ENCODE results near the gene ACTL6B. TPM values are rescaled to one million over a fixed set of nuclear protein-coding genes. Genes with fewer than 3 reads are reported as not detected.

Gene ACTL6B
- total and polyA plus RNA-seq, 2 of the 8 experiments (the other 6 are each of a cell fraction or from before 2014, with no cell fraction given): 2.1 to 4.5 TPM

DNA sequence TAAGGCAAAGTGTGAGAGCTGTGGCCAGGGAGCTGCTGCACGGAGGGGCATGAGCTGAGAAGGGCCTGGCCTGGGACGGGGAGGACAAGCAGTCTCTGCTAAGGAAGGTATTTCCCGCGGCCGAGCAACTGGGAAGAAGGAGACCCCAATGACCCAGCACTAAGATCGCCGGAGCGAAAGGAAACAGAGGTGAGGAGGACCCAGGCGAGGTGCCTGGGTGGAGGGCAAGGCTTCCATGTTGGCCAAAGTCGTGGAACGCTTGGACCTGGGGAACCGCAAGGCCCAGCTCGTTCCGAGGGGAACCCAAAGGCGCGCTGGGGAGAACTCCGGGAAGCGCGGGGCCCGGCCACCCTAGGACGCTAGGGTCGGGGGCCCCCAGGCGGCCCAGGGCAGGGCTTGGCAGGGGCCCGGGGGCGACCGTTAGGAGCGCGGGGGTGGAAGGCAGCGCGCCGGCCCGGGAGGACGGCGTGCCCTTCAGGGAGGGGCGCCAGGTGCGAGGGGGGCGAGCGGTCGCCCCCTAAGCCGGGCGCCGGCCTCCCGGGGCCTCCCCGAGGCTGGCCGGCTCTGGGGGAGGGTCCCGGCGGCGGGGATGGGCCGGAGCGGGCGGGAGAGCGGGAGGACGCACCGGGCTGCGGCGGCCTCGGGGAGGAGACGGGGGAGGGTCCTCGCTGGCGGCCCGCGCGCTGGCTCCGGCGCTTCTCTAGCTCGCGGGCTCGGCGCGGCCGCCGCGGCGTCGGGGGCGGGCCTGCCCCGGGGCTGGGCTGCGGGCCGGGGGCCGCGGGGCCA is 37.3 kb upstream of the ACTL6B start (continued):
- TF ChIP-seq, protein P1, sequence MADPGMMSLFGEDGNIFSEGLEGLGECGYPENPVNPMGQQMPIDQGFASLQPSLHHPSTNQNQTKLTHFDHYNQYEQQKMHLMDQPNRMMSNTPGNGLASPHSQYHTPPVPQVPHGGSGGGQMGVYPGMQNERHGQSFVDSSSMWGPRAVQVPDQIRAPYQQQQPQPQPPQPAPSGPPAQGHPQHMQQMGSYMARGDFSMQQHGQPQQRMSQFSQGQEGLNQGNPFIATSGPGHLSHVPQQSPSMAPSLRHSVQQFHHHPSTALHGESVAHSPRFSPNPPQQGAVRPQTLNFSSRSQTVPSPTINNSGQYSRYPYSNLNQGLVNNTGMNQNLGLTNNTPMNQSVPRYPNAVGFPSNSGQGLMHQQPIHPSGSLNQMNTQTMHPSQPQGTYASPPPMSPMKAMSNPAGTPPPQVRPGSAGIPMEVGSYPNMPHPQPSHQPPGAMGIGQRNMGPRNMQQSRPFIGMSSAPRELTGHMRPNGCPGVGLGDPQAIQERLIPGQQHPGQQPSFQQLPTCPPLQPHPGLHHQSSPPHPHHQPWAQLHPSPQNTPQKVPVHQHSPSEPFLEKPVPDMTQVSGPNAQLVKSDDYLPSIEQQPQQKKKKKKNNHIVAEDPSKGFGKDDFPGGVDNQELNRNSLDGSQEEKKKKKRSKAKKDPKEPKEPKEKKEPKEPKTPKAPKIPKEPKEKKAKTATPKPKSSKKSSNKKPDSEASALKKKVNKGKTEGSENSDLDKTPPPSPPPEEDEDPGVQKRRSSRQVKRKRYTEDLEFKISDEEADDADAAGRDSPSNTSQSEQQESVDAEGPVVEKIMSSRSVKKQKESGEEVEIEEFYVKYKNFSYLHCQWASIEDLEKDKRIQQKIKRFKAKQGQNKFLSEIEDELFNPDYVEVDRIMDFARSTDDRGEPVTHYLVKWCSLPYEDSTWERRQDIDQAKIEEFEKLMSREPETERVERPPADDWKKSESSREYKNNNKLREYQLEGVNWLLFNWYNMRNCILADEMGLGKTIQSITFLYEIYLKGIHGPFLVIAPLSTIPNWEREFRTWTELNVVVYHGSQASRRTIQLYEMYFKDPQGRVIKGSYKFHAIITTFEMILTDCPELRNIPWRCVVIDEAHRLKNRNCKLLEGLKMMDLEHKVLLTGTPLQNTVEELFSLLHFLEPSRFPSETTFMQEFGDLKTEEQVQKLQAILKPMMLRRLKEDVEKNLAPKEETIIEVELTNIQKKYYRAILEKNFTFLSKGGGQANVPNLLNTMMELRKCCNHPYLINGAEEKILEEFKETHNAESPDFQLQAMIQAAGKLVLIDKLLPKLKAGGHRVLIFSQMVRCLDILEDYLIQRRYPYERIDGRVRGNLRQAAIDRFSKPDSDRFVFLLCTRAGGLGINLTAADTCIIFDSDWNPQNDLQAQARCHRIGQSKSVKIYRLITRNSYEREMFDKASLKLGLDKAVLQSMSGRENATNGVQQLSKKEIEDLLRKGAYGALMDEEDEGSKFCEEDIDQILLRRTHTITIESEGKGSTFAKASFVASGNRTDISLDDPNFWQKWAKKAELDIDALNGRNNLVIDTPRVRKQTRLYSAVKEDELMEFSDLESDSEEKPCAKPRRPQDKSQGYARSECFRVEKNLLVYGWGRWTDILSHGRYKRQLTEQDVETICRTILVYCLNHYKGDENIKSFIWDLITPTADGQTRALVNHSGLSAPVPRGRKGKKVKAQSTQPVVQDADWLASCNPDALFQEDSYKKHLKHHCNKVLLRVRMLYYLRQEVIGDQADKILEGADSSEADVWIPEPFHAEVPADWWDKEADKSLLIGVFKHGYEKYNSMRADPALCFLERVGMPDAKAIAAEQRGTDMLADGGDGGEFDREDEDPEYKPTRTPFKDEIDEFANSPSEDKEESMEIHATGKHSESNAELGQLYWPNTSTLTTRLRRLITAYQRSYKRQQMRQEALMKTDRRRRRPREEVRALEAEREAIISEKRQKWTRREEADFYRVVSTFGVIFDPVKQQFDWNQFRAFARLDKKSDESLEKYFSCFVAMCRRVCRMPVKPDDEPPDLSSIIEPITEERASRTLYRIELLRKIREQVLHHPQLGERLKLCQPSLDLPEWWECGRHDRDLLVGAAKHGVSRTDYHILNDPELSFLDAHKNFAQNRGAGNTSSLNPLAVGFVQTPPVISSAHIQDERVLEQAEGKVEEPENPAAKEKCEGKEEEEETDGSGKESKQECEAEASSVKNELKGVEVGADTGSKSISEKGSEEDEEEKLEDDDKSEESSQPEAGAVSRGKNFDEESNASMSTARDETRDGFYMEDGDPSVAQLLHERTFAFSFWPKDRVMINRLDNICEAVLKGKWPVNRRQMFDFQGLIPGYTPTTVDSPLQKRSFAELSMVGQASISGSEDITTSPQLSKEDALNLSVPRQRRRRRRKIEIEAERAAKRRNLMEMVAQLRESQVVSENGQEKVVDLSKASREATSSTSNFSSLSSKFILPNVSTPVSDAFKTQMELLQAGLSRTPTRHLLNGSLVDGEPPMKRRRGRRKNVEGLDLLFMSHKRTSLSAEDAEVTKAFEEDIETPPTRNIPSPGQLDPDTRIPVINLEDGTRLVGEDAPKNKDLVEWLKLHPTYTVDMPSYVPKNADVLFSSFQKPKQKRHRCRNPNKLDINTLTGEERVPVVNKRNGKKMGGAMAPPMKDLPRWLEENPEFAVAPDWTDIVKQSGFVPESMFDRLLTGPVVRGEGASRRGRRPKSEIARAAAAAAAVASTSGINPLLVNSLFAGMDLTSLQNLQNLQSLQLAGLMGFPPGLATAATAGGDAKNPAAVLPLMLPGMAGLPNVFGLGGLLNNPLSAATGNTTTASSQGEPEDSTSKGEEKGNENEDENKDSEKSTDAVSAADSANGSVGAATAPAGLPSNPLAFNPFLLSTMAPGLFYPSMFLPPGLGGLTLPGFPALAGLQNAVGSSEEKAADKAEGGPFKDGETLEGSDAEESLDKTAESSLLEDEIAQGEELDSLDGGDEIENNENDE (IDR thresholded peaks at IDR 0.05; ENCODE audit: insufficient replicate concordance, low read length): no peak
- TF ChIP-seq BACH1 (IDR thresholded peaks at IDR 0.05; ENCODE audit: low read length): no peak
- TF ChIP-seq SP1 (IDR thresholded peaks at IDR 0.05; ENCODE audit: low read depth, low read length): no peak
- TF ChIP-seq, protein P2, sequence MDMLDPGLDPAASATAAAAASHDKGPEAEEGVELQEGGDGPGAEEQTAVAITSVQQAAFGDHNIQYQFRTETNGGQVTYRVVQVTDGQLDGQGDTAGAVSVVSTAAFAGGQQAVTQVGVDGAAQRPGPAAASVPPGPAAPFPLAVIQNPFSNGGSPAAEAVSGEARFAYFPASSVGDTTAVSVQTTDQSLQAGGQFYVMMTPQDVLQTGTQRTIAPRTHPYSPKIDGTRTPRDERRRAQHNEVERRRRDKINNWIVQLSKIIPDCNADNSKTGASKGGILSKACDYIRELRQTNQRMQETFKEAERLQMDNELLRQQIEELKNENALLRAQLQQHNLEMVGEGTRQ (IDR thresholded peaks at IDR 0.05; ENCODE audit: low read length): no peak
- TF ChIP-seq YY1 (IDR thresholded peaks at IDR 0.05; ENCODE audit: low read depth, low read length): no peak
- no peak for TF ChIP-seq JUND (IDR thresholded peaks at IDR 0.05; ENCODE audit: low read length)
- TF ChIP-seq EGR1 (IDR thresholded peaks at IDR 0.05; ENCODE audit: borderline replicate concordance, low read depth, low read length): no peak
- TF ChIP-seq, protein P3, sequence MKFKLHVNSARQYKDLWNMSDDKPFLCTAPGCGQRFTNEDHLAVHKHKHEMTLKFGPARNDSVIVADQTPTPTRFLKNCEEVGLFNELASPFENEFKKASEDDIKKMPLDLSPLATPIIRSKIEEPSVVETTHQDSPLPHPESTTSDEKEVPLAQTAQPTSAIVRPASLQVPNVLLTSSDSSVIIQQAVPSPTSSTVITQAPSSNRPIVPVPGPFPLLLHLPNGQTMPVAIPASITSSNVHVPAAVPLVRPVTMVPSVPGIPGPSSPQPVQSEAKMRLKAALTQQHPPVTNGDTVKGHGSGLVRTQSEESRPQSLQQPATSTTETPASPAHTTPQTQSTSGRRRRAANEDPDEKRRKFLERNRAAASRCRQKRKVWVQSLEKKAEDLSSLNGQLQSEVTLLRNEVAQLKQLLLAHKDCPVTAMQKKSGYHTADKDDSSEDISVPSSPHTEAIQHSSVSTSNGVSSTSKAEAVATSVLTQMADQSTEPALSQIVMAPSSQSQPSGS (IDR thresholded peaks at IDR 0.05; ENCODE audit: low read length): no peak

All from H1 (cell line).